H9 (cell line): ENCODE data around the gene CD93. TPM values are rescaled to one million over a fixed set of nuclear protein-coding genes. Genes with fewer than 3 reads are reported as not detected.

Experiments used
- DNase-seq: peaks from one replicate; pipeline ENCODE4 v3.0.0-alpha.2; 2017
- H2AFZ ChIP-seq: one replicate; pipeline ENCODE4 v1.6.1; 2013; ENCODE audit warnings: mild to moderate bottlenecking, low read length, control low read depth, moderate library complexity
- H2AK5ac ChIP-seq: 2 replicates; pipeline ENCODE4 v1.6.1; 2013; ENCODE audit warnings: low read length, control low read depth, mixed read lengths; ENCODE audit not compliant: insufficient read length
- H2BK120ac ChIP-seq: one replicate; pipeline ENCODE4 v1.6.1; 2013; ENCODE audit warnings: low read depth, mild to moderate bottlenecking, low read length, control low read depth, inconsistent platforms; ENCODE audit not compliant: poor library complexity, severe bottlenecking
- H2BK12ac ChIP-seq: 2 replicates; pipeline ENCODE4 v1.6.1; 2013; ENCODE audit warnings: low read length, control low read depth, mixed read lengths, low read depth; ENCODE audit not compliant: insufficient read length
- H2BK15ac ChIP-seq: 2 replicates; pipeline ENCODE4 v1.6.1; 2013; ENCODE audit warnings: low read depth, low read length, control low read depth
- H2BK20ac ChIP-seq: one replicate; pipeline ENCODE4 v1.6.1; 2013; ENCODE audit warnings: low read depth, mild to moderate bottlenecking, low read length, control low read depth, inconsistent platforms; ENCODE audit not compliant: poor library complexity, severe bottlenecking
- H2BK5ac ChIP-seq: 2 replicates; pipeline ENCODE4 v1.6.1; 2013; ENCODE audit warnings: low read length, control low read depth, mixed read lengths; ENCODE audit not compliant: insufficient read length
- H3K14ac ChIP-seq: 2 replicates; pipeline ENCODE4 v1.6.1; 2013; ENCODE audit warnings: low read length, control low read depth; ENCODE audit not compliant: insufficient read depth
- H3K18ac ChIP-seq: 2 replicates; pipeline ENCODE4 v1.6.1; 2013; ENCODE audit warnings: low read depth, mild to moderate bottlenecking, mixed read lengths, low read length, control low read depth; ENCODE audit not compliant: insufficient read length
- H3K23ac ChIP-seq: 2 replicates; pipeline ENCODE4 v1.6.1; 2013; ENCODE audit warnings: low read length, control low read depth, mixed read lengths, low read depth; ENCODE audit not compliant: insufficient read length
- H3K23me2 ChIP-seq: 2 replicates; pipeline ENCODE4 v1.6.1; 2013; ENCODE audit warnings: low read depth, mild to moderate bottlenecking, mixed read lengths, low read length, control low read depth; ENCODE audit not compliant: insufficient read length, poor library complexity, severe bottlenecking
- H3K27ac ChIP-seq: 2 replicates; pipeline ENCODE4 v1.5.1; 2013; ENCODE audit warnings: low read length, control low read depth, mixed read lengths, low read depth; ENCODE audit not compliant: insufficient read length
- H3K27me3 ChIP-seq: 2 replicates; pipeline ENCODE4 v1.6.1; 2013; ENCODE audit warnings: low read length, control low read depth, inconsistent platforms; ENCODE audit not compliant: insufficient read depth
- H3K4ac ChIP-seq: 2 replicates; pipeline ENCODE4 v1.6.1; 2013; ENCODE audit warnings: low read depth, mild to moderate bottlenecking, control low read depth, inconsistent platforms, low read length, moderate library complexity
- H3K4me1 ChIP-seq: 2 replicates; pipeline ENCODE4 v1.6.1; 2013; ENCODE audit warnings: low read length, control low read depth, inconsistent platforms; ENCODE audit not compliant: insufficient read depth
- H3K4me2 ChIP-seq: 2 replicates; pipeline ENCODE4 v1.6.1; 2013; ENCODE audit warnings: low read length, control low read depth, mixed read lengths; ENCODE audit not compliant: insufficient read length, insufficient read depth
- H3K56ac ChIP-seq: 2 replicates; pipeline ENCODE4 v1.6.1; 2013; ENCODE audit warnings: low read depth, mild to moderate bottlenecking, mixed read lengths, low read length, control low read depth; ENCODE audit not compliant: insufficient read length
- H3K79me1 ChIP-seq: 2 replicates; pipeline ENCODE4 v1.6.1; 2013; ENCODE audit warnings: low read depth, mild to moderate bottlenecking, moderate library complexity, low read length, control low read depth, inconsistent platforms; ENCODE audit not compliant: insufficient read depth, poor library complexity, severe bottlenecking
- H3K79me2 ChIP-seq: 2 replicates; pipeline ENCODE4 v1.6.1; 2013; ENCODE audit warnings: low read length, control low read depth, inconsistent platforms; ENCODE audit not compliant: insufficient read depth
- H3K9ac ChIP-seq: 2 replicates; pipeline ENCODE4 v1.6.1; 2013; ENCODE audit warnings: low read length, control low read depth, mixed read lengths; ENCODE audit not compliant: insufficient read length; ENCODE audit errors: extremely low read depth
- H3K9me3 ChIP-seq: one replicate; pipeline ENCODE4 v1.6.1; 2013; ENCODE audit warnings: low read depth, low read length, inconsistent platforms; ENCODE audit not compliant: control insufficient read depth
- H3T11ph ChIP-seq: one replicate; pipeline ENCODE4 v1.6.1; 2013; ENCODE audit warnings: mild to moderate bottlenecking, low read length, control low read depth, inconsistent platforms
- H4K20me1 ChIP-seq: one replicate; pipeline ENCODE4 v1.6.1; 2013; ENCODE audit not compliant: control insufficient read depth, insufficient read length, insufficient read depth
- H4K5ac ChIP-seq: 2 replicates; pipeline ENCODE4 v1.6.1; 2013; ENCODE audit warnings: low read depth, mild to moderate bottlenecking, mixed read lengths, low read length, control low read depth; ENCODE audit not compliant: insufficient read length
- H4K8ac ChIP-seq: replicated peaks from 2 replicates; pipeline ENCODE4 v1.6.1; 2013; ENCODE audit warnings: low read length, control low read depth, mixed read lengths, low read depth; ENCODE audit not compliant: insufficient read length
- H4K91ac ChIP-seq: 2 replicates; pipeline ENCODE4 v1.6.1; 2013; ENCODE audit warnings: low read depth, mild to moderate bottlenecking, moderate library complexity, mixed read lengths, low read length, control low read depth; ENCODE audit not compliant: insufficient read length
- H3K27ac Mint-ChIP-seq, 3 experiments: 2 replicates in 2 of 3; 3 replicates in 1 of 3; pipeline ENCODE4 v1.8.0; 2020 to 2021; ENCODE audit warnings: mixed read lengths in 3 of 3, mild to moderate bottlenecking in 1 of 3, moderate library complexity in 1 of 3
- H3K27me3 Mint-ChIP-seq: 2 replicates; pipeline ENCODE4 v1.8.0; 2021; ENCODE audit warnings: low read depth, mild to moderate bottlenecking, moderate library complexity, mixed read lengths
- H3K36me3 Mint-ChIP-seq, 3 experiments: 2 replicates in 2 of 3; 3 replicates in 1 of 3; pipeline ENCODE4 v1.8.0; 2020 to 2021; ENCODE audit warnings: low read depth in 3 of 3, mixed read lengths in 3 of 3; ENCODE audit not compliant: insufficient read depth in 1 of 3
- H3K4me1 Mint-ChIP-seq, 2 experiments: 2 replicates each; pipeline ENCODE4 v1.8.0; 2020; ENCODE audit warnings: mixed read lengths in 2 of 2
- H3K4me3 Mint-ChIP-seq, 2 experiments: 2 replicates in 1 of 2; 3 replicates in 1 of 2; pipeline ENCODE4 v1.8.0; 2020 to 2021; ENCODE audit warnings: mild to moderate bottlenecking in 2 of 2, mixed read lengths in 2 of 2, moderate library complexity in 1 of 2
- H3K9me3 Mint-ChIP-seq, 2 experiments: 2 replicates in 1 of 2; 3 replicates in 1 of 2; pipeline ENCODE4 v1.8.0; 2020; ENCODE audit warnings: mild to moderate bottlenecking in 2 of 2, mixed read lengths in 2 of 2, moderate library complexity in 1 of 2
- whole genome bisulfite sequencing: extraction: QIAGEN DNeasy Blood & Tissue Kit; methylation state at CpG from one replicate; pipeline ENCODE4 v1.1.7; 2013; ENCODE audit warnings: missing lambda C conversion rate, low lambda C conversion rate, mixed read lengths; ENCODE audit not compliant: insufficient read length; ENCODE audit errors: extremely low coverage; 5-methylcytosine and 5-hydroxymethylcytosine counted together
- total RNA-seq: library from RNA; stranded (reverse); gene quantifications from 2 replicates; pipeline ENCODE4 v1.2.1, GENCODE V29; 2021
- TF ChIP-seq, protein P1 (sequence below): fragments of 200-600 bp; sonication (generic); conservative IDR thresholded peaks from 3 replicates; pipeline ENCODE4 v1.8.0; 2021; ENCODE audit warnings: antibody characterized with exemption, mild to moderate bottlenecking

The CD93 gene
- total RNA-seq, 1 experiment from 2014 or later, result not detected

DNA sequence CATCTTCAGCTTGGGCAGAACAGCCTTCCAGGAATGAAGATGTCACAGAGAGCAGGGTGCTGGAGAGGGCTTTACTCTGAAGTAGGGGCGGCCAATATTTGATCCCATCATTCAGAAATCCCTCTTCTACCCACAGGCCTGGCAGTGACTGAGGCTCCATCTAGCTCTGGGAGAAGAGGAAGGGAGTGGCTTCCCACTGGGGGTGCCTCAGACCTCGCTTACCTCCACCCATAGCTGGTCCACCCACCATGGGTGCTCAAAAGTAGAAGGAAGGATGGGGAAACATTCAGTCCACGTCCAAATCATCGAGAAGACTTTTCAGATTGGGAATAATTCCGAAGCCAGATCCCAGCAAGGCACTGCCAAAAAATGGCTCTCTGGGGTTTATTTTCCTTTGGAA, 24.9 kb downstream of the CD93 start:
- Histone ChIP-seq H2BK5ac (no peak overlapping the region), H4K20me1 (no peaks in the 10 kb centered on the region), H3K27ac (no peak overlapping the region), H2BK12ac (no peak overlapping the region), H3K79me1 (no peaks in the 10 kb centered on the region), H3K23ac (no peak overlapping the region), H3K4me1 (peaks cover 3% of the 10 kb centered on the region; the same call in 1 of the 2 replicates), H4K5ac (no peak overlapping the region), H3K23me2 (no peaks in the 10 kb centered on the region), H2BK15ac (no peak overlapping the region), H2AK5ac (no peak overlapping the region), H3K18ac (no peak overlapping the region), H3K79me2 (no peaks in the 10 kb centered on the region), H3K14ac (no peak overlapping the region), H4K91ac (no peak overlapping the region), H2BK20ac (no peak overlapping the region), H3K56ac (no peak overlapping the region), H2AFZ (no peak overlapping the region), H4K8ac (no peak overlapping the region), H2BK120ac (no peak overlapping the region), H3K9me3 (no peaks in the 10 kb centered on the region), H3K4ac (no peak overlapping the region), H3K4me2 (no peak overlapping the region), H3K9ac (no peak overlapping the region), H3K27me3 (no peaks in the 10 kb centered on the region), H3T11ph (no peak overlapping the region)
- Mint-ChIP-seq H3K27me3 (no peaks in the 10 kb centered on the region; the same call in none of the 2 replicates), H3K9me3 (peaks cover 0 to 3% of the 10 kb centered on the region in 2 experiments; a peak in 1 of 5 replicates), H3K4me1 (peaks cover 21 to 35% of the 10 kb centered on the region in 2 experiments), H3K27ac (no peak overlapping the region), H3K36me3 (no peaks in the 10 kb centered on the region), H3K4me3 (no peak overlapping the region)
- no peak for DNase-seq
- TF ChIP-seq, protein P1, sequence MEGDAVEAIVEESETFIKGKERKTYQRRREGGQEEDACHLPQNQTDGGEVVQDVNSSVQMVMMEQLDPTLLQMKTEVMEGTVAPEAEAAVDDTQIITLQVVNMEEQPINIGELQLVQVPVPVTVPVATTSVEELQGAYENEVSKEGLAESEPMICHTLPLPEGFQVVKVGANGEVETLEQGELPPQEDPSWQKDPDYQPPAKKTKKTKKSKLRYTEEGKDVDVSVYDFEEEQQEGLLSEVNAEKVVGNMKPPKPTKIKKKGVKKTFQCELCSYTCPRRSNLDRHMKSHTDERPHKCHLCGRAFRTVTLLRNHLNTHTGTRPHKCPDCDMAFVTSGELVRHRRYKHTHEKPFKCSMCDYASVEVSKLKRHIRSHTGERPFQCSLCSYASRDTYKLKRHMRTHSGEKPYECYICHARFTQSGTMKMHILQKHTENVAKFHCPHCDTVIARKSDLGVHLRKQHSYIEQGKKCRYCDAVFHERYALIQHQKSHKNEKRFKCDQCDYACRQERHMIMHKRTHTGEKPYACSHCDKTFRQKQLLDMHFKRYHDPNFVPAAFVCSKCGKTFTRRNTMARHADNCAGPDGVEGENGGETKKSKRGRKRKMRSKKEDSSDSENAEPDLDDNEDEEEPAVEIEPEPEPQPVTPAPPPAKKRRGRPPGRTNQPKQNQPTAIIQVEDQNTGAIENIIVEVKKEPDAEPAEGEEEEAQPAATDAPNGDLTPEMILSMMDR, result no peak
- no CpG with 5 or more reads among the region's 5 CpGs for WGBS
